ENCODE measurements around the gene DBN1.
"Not testable (repeated sequence)": the region's sequence is repeated elsewhere in the genome, so short reads cannot be mapped to it uniquely, and the experiment has no call there.

DBN1 gene

DNA sequence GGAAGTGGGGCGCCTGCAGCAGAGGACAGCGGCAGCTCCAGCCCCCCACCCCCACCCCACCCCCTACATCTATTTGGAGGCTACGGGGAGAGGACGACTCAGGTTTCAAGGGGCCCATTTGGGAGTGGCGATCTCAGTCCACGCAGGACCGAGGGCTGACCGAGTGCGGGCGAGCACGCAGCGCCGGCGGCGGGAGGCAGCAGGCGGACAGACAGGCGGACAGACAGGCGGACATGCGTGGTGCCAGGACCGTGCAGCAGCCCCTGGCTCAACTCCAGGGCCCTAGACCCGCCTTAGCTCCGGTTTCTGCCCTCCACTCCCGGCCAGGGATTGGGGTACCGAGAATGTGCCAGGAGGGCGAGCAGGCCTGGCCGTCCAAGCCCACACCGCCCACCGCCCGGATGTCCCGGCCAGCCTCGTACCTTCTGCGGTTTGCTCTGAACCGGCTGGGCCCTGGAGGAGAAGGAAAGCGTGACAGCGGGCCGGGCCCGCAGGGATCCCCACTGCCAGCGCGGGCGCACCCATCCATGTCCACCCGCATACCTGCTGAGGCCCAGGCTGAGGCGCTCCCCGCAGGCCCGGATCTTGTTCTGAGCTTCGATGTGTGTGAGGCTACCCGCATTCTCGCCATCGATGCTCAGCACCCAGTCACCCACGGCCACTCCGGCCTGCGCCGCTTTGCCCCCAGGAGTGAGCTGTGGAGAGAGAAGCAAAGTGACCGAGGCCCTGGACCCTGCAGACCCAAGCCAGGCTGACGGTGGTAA, 18.7 kb upstream of the DBN1 start:
- no peak for DNase-seq (ENCODE audit: low read depth in 2 of 3, low spot score in 2 of 3)

DNA sequence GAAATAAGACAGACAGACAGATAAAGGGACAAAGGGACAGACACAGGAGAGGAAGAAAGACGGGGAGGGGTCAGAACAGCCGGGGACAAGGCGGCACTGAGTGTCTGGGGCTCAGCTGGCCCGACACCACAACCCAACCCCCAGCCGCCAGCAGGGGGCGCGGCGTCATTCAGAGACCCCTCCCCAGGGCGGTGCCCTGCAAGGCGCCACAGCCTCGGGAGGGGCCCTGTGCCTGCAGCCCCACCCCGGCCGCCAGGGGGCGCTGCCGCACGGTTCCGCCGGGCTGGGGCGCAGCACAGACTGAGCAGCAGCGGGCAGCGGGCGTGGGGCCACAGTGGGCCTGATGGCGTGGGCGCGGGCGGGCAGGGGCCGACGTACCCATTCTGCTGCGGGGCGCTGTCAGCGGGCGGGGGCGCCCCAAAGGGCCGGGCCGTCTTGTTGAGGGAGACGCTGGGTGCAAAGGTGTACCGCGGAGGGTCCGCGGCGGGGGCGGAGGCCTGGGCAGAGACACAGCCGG, 18.1 kb upstream of the DBN1 start:
- no peak for DNase-seq (ENCODE audit: low read depth in 2 of 3, low spot score in 2 of 3)

DNA sequence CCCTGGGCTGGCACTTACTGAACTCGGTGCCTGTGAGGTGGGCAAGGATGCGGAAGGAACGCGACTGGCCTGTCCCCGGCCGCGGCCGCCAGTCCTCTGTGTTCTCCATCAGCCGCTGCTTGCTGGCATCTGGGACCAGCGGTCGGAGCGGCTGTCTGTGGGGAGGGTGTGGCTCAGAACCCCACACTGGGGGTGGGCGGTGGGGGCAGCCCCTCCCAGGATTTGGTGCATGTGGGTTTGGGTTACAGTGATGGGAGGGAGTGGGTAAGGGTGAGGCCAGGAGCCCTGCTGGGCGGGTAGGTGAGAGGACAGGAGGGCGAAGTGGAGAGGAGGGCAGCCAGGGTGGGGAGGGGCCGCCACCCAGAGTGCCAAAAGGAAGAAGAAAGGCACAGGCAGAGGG, 17.6 kb upstream of the DBN1 start:
- DNase-seq (ENCODE audit: low read depth in 2 of 3, low spot score in 2 of 3) = no peak

DNA sequence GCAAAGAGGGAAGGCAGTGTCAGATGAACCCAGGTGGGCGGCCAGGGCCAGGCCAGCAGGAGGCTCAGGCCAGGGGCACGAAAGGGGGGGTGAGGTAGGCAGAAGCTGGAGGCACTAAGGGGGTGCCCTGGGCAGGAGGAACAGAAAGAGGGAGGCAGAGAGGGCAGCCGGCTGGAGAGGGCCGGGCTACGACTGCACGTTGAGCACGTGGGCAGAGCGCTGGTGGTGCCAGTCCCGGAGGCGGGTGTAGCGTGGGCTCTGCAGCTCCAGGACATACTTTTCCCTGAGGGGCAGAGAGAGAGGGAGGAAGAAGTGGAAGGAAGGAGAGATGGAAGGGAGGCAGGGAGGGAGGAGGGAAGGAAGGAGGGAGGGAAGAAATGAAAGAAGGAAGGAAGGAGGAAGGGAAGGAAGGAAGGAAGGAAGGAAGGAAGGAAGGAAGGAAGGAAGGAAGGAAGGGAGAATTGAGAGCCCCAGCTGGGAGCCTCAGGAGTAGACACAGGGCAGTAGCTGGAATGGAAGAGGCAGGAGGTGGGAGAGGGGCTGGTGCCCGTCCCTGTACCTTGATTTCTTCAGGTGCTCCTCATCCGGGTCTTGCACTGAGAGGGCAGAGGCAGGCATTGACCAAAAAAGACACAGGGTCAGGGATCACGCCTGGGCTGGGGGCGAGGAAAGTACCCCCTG, 17.0 kb upstream of the DBN1 start:
- no peak for DNase-seq (ENCODE audit: low read depth in 2 of 3, low spot score in 2 of 3)

DNA sequence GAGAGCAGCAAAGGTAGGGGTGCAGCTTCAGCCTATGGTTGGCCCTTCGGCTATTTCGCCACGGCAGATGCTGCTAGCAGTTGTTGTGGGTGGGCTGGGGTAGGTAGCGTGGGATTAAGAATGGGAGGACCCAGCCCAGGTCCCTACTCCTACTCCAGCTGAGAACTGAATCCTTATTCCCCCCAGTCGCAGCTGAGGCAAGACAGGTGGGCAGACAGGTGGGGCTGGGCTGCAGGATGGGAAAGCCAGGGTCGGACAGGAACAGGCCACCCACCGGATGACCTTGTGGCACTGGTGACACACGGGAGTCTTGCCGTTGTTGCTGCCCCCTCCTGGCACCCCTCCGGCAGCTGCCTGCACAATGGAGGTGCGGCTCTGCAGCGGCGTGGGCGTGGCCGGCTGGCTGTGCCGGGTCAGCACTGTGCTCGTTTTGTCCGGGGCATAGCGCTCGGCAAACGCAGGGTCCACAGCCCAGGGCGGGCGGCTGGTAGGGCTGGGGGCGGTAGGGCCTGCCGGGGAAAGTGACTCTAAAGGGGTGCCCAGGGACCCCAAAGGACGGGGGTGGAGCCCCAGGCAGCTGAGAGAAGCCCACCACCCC, 15.8 kb upstream of the DBN1 start:
- no peak for DNase-seq (ENCODE audit: low read depth in 2 of 3, low spot score in 2 of 3)

DNA sequence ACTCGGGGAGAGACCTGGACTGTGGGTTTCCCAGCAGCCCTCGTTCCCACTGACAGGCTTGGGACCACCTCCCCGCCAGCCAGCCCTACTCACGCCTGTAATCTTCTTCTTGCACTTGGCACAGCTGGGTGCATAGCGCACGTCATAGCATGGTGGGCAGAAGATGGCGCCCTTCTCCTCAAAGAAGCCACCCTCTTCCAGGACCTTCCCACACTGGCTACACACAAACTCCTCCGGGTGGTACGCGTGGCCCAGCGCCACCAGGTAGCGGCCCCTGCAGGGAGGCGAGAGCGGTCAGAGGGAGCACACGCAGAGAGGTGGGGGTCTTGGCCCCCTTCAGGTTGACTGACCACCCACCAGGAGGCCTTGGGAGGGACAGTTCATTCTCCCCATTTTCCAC, 14.5 kb upstream of the DBN1 start:
- no peak for DNase-seq (ENCODE audit: low read depth in 2 of 3, low spot score in 2 of 3)

DNA sequence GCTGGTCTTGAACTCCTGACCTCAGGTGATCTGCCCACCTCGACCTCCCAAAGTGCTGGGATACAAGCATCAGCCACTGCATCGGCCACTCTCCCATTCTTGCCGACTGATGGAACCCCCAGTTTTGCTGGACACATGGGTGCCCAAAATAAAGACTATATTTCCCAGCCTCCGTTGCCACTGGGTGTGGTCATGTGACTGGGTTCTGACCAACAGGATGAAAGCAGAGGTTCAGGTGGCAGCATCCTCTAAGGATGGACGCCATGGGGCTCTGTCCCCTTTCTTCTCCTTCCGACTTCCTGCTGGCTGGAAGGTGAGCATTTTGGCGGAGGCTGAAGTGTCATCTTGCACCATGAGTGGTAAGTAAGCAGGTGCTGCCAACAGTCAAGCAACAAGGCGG, 13.7 kb upstream of the DBN1 start:
- no peak for DNase-seq (ENCODE audit: low read depth in 2 of 3, low spot score in 2 of 3)

DNA sequence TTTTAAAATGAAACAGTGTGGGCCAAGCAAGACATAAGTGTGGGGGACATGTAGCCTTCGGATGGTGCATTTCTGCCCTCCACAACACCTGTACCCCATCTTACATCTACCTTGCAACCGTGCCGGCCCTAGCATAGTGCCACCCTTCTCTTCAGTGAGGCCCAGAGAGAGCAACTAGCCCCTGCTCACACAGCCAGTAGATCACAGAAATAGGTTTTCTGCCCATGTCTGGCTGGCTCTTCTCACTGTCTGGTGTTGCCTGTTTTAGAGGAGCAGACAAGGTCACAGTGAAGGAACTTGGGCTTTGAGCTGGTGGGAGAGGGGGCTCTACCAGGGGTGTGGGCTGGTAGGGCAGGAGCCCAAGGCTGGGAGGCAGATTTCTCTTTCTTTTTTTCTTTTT, 12.8 kb upstream of the DBN1 start:
- no peak for DNase-seq (ENCODE audit: low read depth in 2 of 3, low spot score in 2 of 3)

DNA sequence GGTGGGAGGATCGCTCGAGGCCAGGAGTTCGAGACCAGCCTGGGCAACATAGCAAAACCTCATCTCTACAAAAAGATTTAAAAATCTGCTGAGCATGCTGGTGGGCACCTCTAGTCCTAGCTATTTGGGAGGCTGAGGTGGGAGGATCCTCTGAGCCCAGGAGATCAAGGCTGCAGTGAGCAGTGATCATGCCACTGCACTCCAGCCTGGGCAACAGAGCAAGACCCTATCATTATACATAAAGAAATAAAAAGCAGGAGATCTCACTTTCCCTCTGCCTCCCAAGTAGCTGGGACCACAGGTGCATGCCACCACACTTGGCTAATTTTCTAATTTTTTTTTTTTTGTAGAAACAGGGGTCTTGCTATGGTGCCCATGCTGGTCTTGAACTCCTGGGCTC, 12.3 kb upstream of the DBN1 start:
- DNase-seq (ENCODE audit: low read depth in 2 of 3, low spot score in 2 of 3) = not testable (repeated sequence)

DNA sequence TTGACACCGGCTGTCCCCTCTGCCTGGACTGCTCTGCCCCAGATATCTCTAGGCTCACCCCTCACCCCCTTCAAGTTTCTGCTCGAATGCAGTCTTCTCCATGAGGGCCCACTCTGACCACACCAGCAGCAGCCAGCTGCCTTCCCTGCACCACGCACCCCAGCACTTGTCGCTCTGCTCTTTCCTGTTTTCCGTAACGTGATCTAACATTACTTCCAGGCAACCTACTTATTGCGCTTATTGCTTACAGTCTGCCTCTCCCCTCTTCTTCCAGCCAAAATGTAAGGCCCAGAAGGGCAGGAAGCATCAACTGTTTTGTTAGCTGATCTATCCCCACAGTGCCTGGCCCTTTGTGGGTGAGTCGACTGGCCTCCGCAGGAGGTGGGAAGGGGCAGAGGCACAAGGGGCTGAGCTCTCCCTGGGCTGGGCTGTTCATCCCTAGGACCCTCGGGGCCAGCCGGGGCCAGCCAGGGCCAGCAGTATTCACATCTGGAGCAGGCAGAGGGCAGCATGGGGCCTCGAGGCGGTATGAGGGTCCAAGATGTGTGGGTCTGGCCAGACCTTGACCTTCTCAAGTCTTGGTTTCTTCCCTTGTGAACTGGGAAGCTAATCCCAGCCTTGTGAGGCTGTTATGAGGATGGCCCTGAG, 11.6 kb upstream of the DBN1 start:
- no peak for DNase-seq (ENCODE audit: low read depth in 2 of 3, low spot score in 2 of 3)

DNA sequence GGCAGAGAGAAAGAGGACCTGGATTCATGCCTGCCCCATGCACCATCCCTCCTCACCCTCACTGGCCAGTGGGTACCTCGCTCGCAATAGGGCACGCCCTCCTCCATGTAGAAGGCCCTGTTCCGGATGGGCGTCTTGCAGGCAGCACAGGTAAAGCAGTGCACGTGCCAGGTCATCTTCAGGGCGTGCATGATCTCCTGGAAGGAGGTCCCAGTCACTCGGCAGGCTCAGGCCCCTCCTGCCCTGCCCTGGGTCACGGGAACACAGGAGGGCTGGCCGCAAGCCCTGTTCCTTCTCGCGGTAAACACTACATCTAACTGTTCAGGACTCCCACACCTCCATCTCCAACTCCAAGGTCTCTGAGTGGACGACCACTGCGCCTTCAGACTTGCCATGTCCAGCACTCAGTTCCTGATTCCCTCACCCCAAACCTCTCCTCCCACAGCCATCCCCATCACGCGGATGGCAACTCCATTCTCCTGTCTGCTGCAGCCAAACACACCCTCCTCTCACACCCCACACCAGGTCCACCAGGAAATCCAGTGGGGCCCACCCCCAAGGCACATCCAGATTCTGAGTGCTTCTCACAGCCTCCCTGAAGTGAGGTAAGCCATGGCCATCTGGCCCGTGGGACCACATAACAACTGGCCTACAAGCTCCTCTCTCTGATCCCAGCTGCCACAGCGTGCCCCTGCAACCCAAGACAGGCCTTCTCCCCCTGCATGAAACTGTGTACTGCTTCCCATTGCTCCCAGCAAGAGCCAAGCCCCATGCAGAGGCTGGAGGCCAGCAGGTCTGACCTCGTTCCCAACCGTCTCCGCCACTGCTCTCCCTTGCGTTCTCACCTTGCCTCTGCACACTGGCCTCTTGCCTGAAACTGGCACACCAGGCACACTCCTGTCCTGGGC, 10.8 kb upstream of the DBN1 start:
- no peak for DNase-seq (ENCODE audit: low read depth in 2 of 3, low spot score in 2 of 3)

DNA sequence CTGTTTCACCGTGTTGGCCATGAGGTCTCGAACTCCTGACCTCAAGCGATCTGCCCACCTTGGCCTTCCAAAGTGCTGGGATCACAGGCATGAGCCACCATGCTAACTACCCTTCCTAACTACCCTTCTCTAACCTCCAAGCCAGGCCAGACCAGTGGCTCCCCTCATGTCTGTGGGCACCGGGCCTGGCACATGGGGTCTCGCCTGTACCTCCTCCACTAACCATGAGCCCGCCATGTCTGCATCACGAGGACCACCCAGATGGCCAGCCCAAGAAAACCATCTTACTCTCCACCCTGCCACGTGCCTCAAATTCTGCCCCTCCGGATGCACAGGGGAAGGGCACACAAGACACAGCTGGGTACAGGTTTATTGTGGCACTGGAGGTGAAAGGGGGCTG, 9.6 kb upstream of the DBN1 start:
- DNase-seq (ENCODE audit: low read depth in 2 of 3, low spot score in 2 of 3) = no peak

DNA sequence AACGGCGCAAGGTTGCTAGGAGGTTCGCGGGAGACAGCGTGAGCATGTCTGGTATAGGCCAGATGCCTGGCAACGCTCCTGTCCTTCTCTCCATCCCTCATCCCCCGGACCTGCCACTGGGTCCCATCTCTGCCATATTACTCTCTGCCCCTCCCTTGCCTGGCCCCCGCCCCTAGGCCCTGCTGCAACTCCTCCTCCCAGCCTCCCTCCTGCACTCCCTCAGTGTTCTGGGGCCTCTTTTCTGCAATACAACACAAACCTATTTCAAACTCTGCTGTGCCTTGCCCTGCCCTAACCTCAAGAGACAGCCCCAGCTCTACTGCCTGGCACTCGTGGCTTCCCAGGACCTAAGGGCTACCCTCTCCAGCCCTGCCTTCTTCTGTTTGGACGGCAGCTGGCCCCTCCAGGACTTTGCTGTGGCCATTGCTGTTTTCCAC, 8.9 kb upstream of the DBN1 start:
- DNase-seq (ENCODE audit: low read depth in 2 of 3, low spot score in 2 of 3) = no peak

DNA sequence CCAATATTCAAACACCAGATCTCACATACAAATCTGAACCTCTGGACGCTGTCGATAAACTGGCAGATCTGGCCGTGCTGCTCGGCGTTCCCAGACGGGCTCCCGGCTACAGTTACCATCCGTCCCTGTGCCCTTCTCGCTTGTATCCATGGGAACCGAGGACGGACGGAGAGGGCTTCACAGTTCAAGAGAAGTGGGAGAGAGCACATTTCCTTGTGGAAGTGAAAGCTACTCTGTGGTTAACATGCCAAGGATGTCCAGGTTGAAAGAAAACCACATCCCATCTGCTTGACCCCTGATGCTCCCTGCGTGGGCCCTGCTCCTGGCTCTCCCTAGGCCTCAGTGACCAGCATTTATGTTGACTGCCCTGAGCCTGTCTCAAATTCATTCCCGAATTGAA, 6.3 kb upstream of the DBN1 start:
- no peak for DNase-seq (ENCODE audit: low read depth in 2 of 3, low spot score in 2 of 3)

DNA sequence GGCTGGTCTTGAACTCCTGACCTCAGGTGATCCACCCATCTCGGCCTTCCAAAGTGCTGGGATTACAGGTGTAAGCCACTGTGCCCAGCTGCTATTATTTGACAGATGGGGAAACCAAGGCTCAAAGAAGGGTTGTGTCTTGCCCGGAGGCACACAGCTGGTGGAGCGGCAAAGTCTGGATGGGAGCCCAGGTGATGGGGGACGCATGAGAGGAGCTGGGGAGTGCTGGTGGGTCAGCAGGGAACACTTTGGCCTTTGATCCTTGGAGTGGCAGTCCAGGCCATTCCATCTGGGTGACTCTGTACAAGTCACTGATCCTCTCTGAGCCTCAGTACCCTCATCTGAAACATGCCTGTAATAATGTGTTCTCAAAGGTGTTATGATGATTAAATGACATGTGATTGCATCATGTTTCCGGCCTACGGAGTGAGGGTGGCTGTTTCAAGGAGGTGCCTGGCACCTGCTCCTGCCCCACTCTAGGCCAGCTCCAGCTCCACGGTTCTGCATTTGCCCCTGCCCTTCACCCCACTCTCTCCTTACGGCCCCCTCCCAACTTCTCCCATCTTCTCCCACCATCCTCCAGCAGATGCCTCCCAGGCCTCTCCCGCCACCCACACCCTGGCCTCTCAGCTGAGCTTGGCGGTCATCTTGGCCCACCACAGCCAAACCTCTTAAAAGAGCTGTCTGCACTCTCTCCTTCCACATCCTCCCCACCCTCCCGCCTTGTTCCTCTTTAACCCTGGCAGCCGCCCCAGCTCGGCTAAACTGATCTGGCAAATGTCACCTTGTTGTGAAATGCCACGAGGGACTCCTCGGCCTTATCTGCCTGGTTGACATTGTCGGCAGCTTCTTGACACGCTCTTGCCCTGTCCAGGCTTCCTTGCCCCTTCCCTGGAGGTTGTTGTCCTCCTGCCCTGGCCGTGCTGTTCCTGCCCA, 5.5 kb upstream of the DBN1 start:
- no peak for DNase-seq (ENCODE audit: low read depth in 2 of 3, low spot score in 2 of 3)

DNA sequence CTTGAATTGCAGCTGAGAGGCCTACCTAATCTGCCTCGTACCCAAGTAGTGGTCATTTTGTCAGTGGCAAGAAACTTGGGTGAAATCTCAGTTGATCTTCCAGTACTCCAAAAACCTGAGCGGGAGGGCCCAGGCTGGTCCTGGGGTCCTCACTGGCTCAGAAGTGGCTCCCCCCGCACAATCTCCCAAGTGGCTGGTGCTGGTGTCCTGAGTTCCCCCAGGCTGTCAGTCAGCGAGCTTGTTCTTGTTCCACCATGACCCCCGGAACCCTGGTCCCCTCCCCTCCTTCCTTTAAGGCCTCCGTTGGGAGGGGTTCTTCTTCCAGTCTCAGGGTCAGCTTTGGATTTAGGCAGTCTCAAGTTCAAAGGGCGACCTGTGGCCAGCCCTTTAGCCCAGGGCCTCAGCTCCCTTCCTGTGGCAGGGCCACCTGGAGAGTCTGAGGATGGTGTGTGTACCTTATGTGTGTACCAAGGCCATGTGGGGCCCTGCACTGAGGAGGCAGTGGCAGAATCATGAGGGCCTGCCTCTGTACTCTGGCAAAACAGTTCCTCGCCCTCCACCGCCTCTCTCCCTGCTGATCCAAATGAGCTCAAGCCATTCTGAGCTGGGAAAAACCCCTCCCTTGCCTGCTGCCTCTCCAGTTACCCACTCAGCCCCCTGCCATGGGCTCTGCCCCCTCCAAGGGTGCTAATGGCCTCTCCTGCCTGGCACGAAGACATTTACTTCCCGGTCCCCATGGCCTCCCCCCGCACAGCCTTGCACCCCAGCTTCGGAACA, 4.5 kb upstream of the DBN1 start:
- no peak for DNase-seq (ENCODE audit: low read depth in 2 of 3, low spot score in 2 of 3)

DNA sequence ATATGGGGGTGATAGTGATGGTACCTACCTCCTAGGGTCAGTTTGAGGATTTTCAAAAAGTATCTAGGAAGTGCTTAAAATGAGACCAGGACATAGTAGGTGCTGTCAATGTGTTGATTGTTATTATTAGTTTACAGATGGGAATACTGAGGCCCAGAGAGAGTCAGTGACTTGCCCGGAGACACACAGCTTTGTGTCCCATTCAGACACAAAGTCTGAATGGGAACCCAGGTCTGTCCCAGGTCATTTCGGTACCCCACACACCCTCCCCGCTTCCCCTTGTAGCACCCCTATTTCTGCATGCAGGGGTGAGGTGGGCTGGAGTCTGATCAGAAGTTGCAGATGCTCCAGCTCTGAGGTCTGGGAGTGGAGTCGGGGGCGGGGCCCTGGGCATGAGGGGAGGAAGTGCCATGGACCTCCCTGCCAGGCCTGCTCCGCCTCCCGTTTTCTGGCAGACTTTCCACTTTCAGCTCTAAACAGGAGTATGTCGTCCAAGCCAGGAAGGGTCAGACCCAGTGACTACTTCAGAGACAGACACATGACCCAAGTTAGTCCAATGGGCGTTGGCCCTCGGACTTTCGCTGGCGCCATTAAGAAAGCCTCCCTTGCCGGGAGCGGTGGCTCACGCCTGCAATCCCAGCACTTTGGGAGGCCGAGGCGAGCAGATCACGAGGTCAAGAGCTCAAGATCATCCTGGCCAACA, 3.2 kb upstream of the DBN1 start:
- DNase-seq (ENCODE audit: low read depth in 2 of 3, low spot score in 2 of 3) = no peak
